Fibroblast of lung (primary cell): Measurements from ENCODE around the gene SLC24A4.
A peak's percentile ranks its signal among the peaks of the same experiment; 100 is the strongest.

Experiments used
- CTCF ChIP-seq, 2 donors: IDR thresholded peaks in 1 of 2; conservative IDR thresholded peaks in 1 of 2; 1 replicate in 1 of 2; 2 replicates in 1 of 2; pipeline ENCODE4 v1.5.1; 2011 to 2012; ENCODE audit warnings: low read length in 2 of 2, control low read depth in 1 of 2, inconsistent platforms in 1 of 2, low read depth in 1 of 2, mild to moderate bottlenecking in 1 of 2
- EZH2 ChIP-seq: IDR thresholded peaks from 2 replicates; pipeline ENCODE4 v1.5.1; 2012; ENCODE audit warnings: low read length, control low read depth, mild to moderate bottlenecking; ENCODE audit errors: missing control alignments

DNA sequence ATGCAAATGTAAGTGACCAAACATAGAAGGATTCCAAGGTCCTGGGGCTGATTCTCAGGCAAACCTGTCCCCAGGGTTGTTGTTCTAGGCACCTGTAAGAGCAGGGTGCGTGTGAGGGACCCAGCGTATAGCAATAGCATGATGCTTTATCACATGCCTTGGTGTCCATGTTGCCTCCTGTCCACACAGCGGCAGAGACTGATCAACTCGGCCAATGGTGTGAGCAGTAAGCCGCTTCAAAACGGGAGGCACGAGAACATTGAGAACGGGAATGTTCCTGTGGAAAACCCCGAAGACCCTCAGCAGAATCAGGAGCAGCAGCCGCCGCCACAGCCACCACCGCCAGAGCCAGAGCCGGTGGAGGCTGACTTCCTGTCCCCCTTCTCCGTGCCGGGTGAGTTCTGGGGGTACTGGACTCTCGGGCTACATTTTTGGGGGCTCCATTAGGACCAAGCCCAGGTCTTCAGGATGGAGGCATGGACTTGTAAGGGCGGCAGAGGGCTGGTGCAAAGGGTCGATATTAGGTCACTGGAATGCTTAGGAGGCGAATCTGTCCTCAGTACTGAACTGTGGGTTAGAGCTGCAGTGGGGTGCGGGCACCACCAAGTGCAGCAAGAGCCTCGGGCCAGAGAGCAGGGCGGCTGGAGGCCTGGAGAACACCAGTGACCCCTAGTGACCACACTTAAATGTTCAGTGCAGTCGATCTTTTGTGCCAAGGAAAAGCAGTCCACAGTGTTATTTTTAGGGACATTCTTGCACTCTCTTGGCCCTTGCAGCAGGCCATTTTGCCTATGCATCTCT lies 133.4 kb downstream of the SLC24A4 start:
- TF ChIP-seq CTCF (conservative IDR thresholded peaks at IDR 0.05 in 1 of 2, IDR thresholded peaks at IDR 0.05 in 1 of 2; ENCODE audit: low read depth in 1 of 2, low read length in 2 of 2) (peak; percentile 72 to 85), EZH2 (no peak)
